K562 (cell line): Measurements from ENCODE around the gene CDKN2C. TPM values are rescaled to one million over a fixed set of nuclear protein-coding genes. Genes with fewer than 3 reads are reported as not detected.

Experiments
- ATF4 ChIP-seq: fragments of 450-650 bp; formaldehyde crosslinking; IDR thresholded peaks from 2 replicates; pipeline ENCODE4 v1.4.0; 2022; ENCODE audit warnings: mild to moderate bottlenecking, moderate library complexity
- BRCA1 ChIP-seq, 2 experiments: fragments of 450-650 bp in 1 of 2; sonication (generic) in 1 of 2; formaldehyde crosslinking in 1 of 2; IDR thresholded peaks; 2 replicates each; pipeline versions ENCODE4 v1.5.0 to v1.6.1; 2017 to 2020; ENCODE audit warnings: mild to moderate bottlenecking in 1 of 2, missing genetic modification reagents in 1 of 2
- BRD4 ChIP-seq: fragments of 200-600 bp; sonication (generic); IDR thresholded peaks from 2 replicates; pipeline ENCODE4 v1.6.1; 2017; ENCODE audit warnings: inconsistent platforms
- CHD2 ChIP-seq: IDR thresholded peaks from 2 replicates; pipeline ENCODE4 v1.6.1; 2011; ENCODE audit warnings: low read depth, low read length
- CTCFL ChIP-seq: IDR thresholded peaks from 2 replicates; pipeline ENCODE4 v1.6.1; 2011; ENCODE audit warnings: borderline replicate concordance, low read depth, mild to moderate bottlenecking, moderate library complexity, low read length; ENCODE audit not compliant: insufficient read depth, poor library complexity, severe bottlenecking
- DACH1 ChIP-seq: fragments of 450-650 bp; IDR thresholded peaks from 2 replicates; pipeline ENCODE4 v1.6.1; 2018; ENCODE audit not compliant: partially characterized antibody
- ID3 ChIP-seq, 2 experiments: fragments of 250-450 bp in 1 of 2; fragments of 450-650 bp in 1 of 2; sonication (Bioruptor Pico) in 1 of 2; IDR thresholded peaks; 2 replicates each; pipeline versions ENCODE4 v1.6.1 to v1.8.0; 2016 to 2021; ENCODE audit warnings: mild to moderate bottlenecking in 2 of 2, moderate library complexity in 2 of 2, missing compliant biosample characterization in 1 of 2, missing genetic modification characterization in 1 of 2
- MCM3 ChIP-seq: fragments of 450-650 bp; IDR thresholded peaks from 2 replicates; pipeline ENCODE4 v1.6.1; 2016
- MCM7 ChIP-seq, 2 experiments: fragments of 450-650 bp; IDR thresholded peaks; 2 replicates each; pipeline ENCODE4 v1.6.1; 2016 to 2018
- MTA1 ChIP-seq: fragments of 450-650 bp; IDR thresholded peaks from 2 replicates; pipeline ENCODE4 v1.6.1; 2017; ENCODE audit warnings: borderline replicate concordance
- NFYB ChIP-seq: IDR thresholded peaks from 2 replicates; pipeline ENCODE4 v1.6.1; 2011; ENCODE audit warnings: mild to moderate bottlenecking, moderate library complexity; ENCODE audit not compliant: insufficient read length; ENCODE audit errors: extremely low read depth
- SNAPC5 ChIP-seq: fragments of 250-450 bp; sonication (Bioruptor Pico); IDR thresholded peaks from 2 replicates; pipeline ENCODE4 v1.8.0; 2021; ENCODE audit warnings: moderate library complexity, mild to moderate bottlenecking, inconsistent platforms
- SNRNP70 ChIP-seq: fragments of 200-400 bp; formaldehyde crosslinking; optimal IDR thresholded peaks from 2 replicates; pipeline ENCODE3; 2017; ENCODE audit warnings: low read depth, low read length
- STAG1 ChIP-seq: sonication (generic); formaldehyde crosslinking; IDR thresholded peaks from 2 replicates; pipeline ENCODE4 v1.5.0; 2020; ENCODE audit warnings: missing genetic modification reagents, borderline replicate concordance
- TCFL5 ChIP-seq: fragments of 250-450 bp; sonication (Bioruptor Pico); conservative IDR thresholded peaks from 2 replicates; pipeline ENCODE4 v1.6.1; 2021; ENCODE audit warnings: mild to moderate bottlenecking, moderate library complexity, matching md5 sums
- ZBTB8A ChIP-seq: fragments of 450-650 bp; IDR thresholded peaks from 2 replicates; pipeline ENCODE4 v1.6.1; 2018; ENCODE audit warnings: mild to moderate bottlenecking, moderate library complexity; ENCODE audit not compliant: partially characterized antibody
- ZNF280B ChIP-seq: fragments of 250-450 bp; sonication (Bioruptor Pico); IDR thresholded peaks from 2 replicates; pipeline ENCODE4 v1.5.1; 2021; ENCODE audit warnings: mild to moderate bottlenecking
- ZNF449 ChIP-seq: fragments of 250-450 bp; sonication (Bioruptor Pico); IDR thresholded peaks from 2 replicates; pipeline ENCODE4 v1.8.0; 2022; ENCODE audit warnings: moderate library complexity, mild to moderate bottlenecking, inconsistent platforms
- ZNF778 ChIP-seq: fragments of 450-650 bp; formaldehyde crosslinking; IDR thresholded peaks from 2 replicates; pipeline ENCODE4 v1.4.0; 2020; ENCODE audit warnings: mild to moderate bottlenecking, moderate library complexity
- polyA plus RNA-seq, 8 experiments: library from polyadenylated mRNA; depleted of rRNA in 4 of 8; stranded (reverse) in 5 of 8; unstranded in 3 of 8; fragments of >200 nt; fragmentation: Nextera tagmentation in 2 of 8; fragmentation: Illumina TruSeq in 1 of 8; extraction: Ambion mirVana in 2 of 8; extraction: Trizol in 1 of 8; gene quantifications; 2 replicates each; pipeline versions ENCODE4 v1.2.1 to v1.2.3, GENCODE V29; 2011 to 2014; ENCODE audit warnings: inconsistent platforms in 1 of 8, missing spikeins in 1 of 8
- total RNA-seq, 7 experiments: library from RNA; depleted of rRNA in 6 of 7; stranded (reverse); fragments of >200 nt in 6 of 7; fragmentation: Illumina TruSeq in 2 of 7; extraction: Trizol in 2 of 7; gene quantifications; 2 replicates each; pipeline versions ENCODE4 v1.2.1 to v1.2.3, GENCODE V29; 2011 to 2021; ENCODE audit warnings: low replicate concordance in 1 of 7

Gene CDKN2C
- total and polyA plus RNA-seq, 9 of the 15 experiments (the other 6 are each of a cell fraction or from before 2014, with no cell fraction given) = 11.9 to 74.3 (median 45.9) TPM

- TF ChIP-seq CTCFL (peak; percentile 25), BRD4 (no peak), ZNF778 (CRISPR knock-in tag) (no peak), ID3 (CRISPR knock-in tag; IDR thresholded peaks at IDR 0.05) (no peak), ID3 (tag; IDR thresholded peaks at IDR 0.05) (no peak), ZNF449 (CRISPR knock-in tag) (no peak), NFYB (no peak), MCM7 (IDR thresholded peaks at IDR 0.05) (no peak), BRCA1 (IDR thresholded peaks at IDR 0.05) (no peak), BRCA1 (CRISPR knock-in tag; IDR thresholded peaks at IDR 0.05) (no peak), TCFL5 (no peak), ZNF280B (no peak), ATF4 (0 out of 2 replicates have a peak, but pooled peaks have one; percentile 7), ZBTB8A (no peak), MTA1 (0 out of 2 replicates have a peak, but pooled peaks have one; percentile 25), DACH1 (no peak), SNAPC5 (CRISPR knock-in tag) (no peak), MCM3 (no peak), STAG1 (CRISPR knock-in tag) (no peak), CHD2 (no peak), SNRNP70 (no peak)
Measured at GRCh38 chr1:50967416-50968157, 2.5 kb upstream of the CDKN2C start (continued).
